ENCODE results near the gene EPHA8. TPM values are rescaled to one million over a fixed set of nuclear protein-coding genes. Genes with fewer than 3 reads are reported as not detected.

The EPHA8 gene
- polyA plus RNA-seq, result under 1 TPM; 0.01 to 0.06 TPM

DNA sequence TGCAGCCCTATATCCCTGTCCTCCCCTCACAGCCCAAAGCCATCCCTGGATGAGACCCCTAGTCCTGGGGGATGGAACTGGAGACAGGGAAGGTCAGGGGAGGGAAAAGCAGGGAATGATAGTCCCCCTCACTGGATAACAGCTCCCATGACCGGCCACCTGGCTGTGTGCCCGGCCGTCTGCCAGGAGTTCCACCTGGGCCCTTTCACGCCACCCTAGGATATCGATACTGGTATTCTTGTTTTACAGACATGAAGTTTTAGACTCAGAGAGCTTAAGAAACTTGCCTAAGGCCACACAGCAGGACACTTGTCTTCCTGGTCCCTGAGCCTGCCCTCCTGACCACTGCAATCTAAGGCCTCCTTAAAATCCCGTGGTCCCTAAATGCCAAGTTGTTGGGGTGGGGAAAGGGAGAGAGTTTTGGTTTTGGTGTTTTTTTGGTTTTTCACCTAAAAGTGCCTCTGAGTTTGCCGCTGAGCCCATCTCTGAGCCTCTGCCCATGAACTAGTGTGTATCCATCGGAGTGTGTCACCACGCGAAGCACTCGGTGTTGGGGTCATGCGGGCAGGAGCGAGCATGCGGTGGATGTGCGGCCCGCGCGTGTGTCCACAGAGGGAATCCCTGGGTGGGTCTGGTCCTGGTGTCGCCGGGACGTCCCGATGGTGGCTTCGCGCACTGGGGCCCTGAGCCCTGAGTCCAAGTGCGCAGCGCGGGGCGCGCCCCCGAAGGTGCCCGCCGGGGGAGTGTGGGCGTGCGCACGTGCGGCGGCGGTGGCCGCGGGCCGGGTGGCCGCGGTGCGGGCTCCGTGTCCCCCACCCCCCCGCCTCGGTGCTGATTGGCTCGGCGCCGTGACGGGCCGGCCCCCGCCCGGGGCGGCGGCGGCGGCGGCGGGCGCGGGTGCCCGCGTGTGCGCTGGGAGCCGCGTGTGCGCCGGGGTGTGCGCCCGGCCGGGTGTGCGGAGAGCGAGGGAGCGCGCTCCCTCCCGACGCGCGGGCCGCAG lies at the start of gene EPHA8:
Gene EPHA8, plus strand, starts transcription at position 906 of the 1,000 bp plus-strand sequence. CDS start 147 bp downstream, outside the sequence.
- H3K27me3 ChIP-seq (ENCODE audit: control insufficient read depth in 1 of 2, insufficient read depth in 2 of 2, low read length in 2 of 2), result peaks cover 3 to 11% of the 10 kb centered on the region in 2 donors
- peaks cover 0 to 4% of the 10 kb centered on the region in 2 donors for H3K4me1 ChIP-seq (ENCODE audit: control insufficient read depth in 2 of 2, insufficient read depth in 2 of 2, low read length in 1 of 2)
- no peaks in the 10 kb centered on the region for H3K36me3 ChIP-seq (ENCODE audit: control insufficient read depth in 2 of 2, insufficient read depth in 2 of 2, low read length in 1 of 2)
- H3K4me3 ChIP-seq (ENCODE audit: low read depth in 1 of 2, low read length in 2 of 2), result peak within 1 kb of the TSS in 1 of 2 donors; percentile 37
- no peak within 1 kb of the TSS for H3K27ac ChIP-seq (ENCODE audit: low read depth in 2 of 2, low read length in 1 of 2)
- H3K9me3 ChIP-seq (ENCODE audit: control insufficient read depth in 2 of 2, insufficient read depth in 1 of 2, low read depth in 1 of 2, low read length in 1 of 2), result peaks cover 0 to 4% of the 10 kb centered on the region in 2 donors
- 7 to 8% methylated on average over 53 to 81 of the region's 81 CpGs for WGBS, 2 donors

DNA sequence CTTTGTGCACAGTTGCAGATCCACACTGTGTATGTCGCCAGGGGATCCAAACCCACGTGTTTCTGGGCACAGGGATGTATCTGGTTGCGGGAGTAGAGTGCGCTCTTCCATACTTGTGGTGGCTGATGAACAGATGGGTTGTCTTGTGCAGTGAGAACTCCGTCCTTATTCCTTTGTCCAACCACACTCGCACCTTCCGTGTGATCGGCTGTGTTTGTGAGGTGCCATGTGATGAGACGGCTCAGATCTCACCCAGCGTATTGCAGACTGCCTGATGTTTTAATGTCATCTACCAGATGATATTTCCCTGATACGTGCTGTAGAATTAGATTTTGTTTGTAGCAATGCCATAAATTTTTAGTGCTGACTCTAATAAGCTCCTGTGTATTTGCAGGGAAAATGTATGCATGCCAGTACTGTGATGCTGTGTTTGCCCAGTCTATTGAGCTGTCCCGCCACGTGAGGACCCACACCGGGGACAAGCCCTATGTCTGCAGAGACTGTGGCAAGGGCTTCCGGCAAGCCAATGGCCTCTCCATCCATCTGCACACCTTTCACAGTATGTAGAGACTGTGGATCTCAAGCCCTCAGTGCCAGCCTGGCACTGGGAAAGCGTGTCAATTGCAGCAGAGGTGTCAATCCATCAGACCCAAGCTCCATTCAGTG lies 46.2 kb upstream of the EPHA8 start:
- 96% methylated on average over 16 of the region's 16 CpGs for WGBS, 2 donors
- Histone ChIP-seq H3K9me3 (ENCODE audit: control insufficient read depth in 2 of 2, insufficient read depth in 1 of 2, low read depth in 1 of 2, low read length in 1 of 2) (no peaks in the 10 kb centered on the region), H3K36me3 (ENCODE audit: control insufficient read depth in 2 of 2, insufficient read depth in 2 of 2, low read length in 1 of 2) (peaks cover 40 to 55% of the 10 kb centered on the region in 2 donors)

DNA sequence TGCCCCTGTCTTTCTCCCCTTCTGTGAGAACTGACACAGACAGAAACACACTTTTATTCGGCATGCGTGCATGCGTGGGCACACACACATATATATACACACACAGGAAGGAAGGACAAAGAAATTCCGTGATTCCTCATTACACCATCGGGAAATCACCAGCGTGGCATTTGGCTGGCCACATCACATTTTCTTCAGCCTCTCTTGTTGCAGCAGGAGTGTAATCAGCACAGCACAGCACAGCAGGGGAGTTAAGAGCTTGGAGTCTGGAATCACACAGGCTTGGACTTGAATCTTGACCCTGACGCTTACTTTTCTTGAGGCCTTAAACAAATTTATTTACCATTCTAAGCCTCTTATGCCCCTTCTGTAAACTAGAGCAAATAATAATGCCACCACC lies 45.3 kb upstream of the EPHA8 start:
- Histone ChIP-seq H3K27me3 (ENCODE audit: control insufficient read depth in 1 of 2, insufficient read depth in 2 of 2, low read length in 2 of 2) (no peaks in the 10 kb centered on the region), H3K27ac (ENCODE audit: low read depth in 2 of 2, low read length in 1 of 2) (no peak overlapping the region), H3K4me3 (ENCODE audit: low read depth in 1 of 2, low read length in 2 of 2) (no peak overlapping the region), H3K36me3 (ENCODE audit: control insufficient read depth in 2 of 2, insufficient read depth in 2 of 2, low read length in 1 of 2) (peaks cover 37 to 52% of the 10 kb centered on the region in 2 donors), H3K4me1 (ENCODE audit: control insufficient read depth in 2 of 2, insufficient read depth in 2 of 2, low read length in 1 of 2) (no peaks in the 10 kb centered on the region), H3K9me3 (ENCODE audit: control insufficient read depth in 2 of 2, insufficient read depth in 1 of 2, low read depth in 1 of 2, low read length in 1 of 2) (no peaks in the 10 kb centered on the region)
- WGBS, 2 donors, result 78 to 83% methylated on average over 7 of the region's 7 CpGs

More for the DNA sequence above, 46.2 kb upstream of the EPHA8 start:
- H3K27me3 ChIP-seq (ENCODE audit: control insufficient read depth in 1 of 2, insufficient read depth in 2 of 2, low read length in 2 of 2), result no peaks in the 10 kb centered on the region
- H3K4me3 ChIP-seq (ENCODE audit: low read depth in 1 of 2, low read length in 2 of 2), result no peak overlapping the region
- H3K27ac ChIP-seq (ENCODE audit: low read depth in 2 of 2, low read length in 1 of 2), result no peak overlapping the region
- no peaks in the 10 kb centered on the region for H3K4me1 ChIP-seq (ENCODE audit: control insufficient read depth in 2 of 2, insufficient read depth in 2 of 2, low read length in 1 of 2)

DNA sequence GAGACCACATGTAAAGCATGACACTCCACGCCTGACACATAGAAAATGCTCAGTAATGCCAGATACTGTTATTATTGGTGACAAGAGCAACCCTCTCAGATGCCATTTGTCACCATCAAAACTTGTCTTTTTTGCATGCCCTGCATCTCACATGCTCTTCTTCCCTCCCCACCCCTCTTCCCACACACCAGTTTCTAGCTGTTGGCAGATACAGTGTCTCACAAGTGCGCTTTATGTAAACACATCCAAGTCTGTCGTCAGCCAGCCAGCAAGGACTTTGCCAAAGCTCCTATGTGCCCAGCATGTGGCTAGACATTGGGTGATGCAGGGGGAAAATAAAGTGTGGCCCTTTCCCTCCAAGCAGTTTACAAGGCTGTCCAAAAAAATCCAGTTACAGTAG lies 44.9 kb upstream of the EPHA8 start:
- H3K4me1 ChIP-seq (ENCODE audit: control insufficient read depth in 2 of 2, insufficient read depth in 2 of 2, low read length in 1 of 2), result no peaks in the 10 kb centered on the region
- no peaks in the 10 kb centered on the region for H3K9me3 ChIP-seq (ENCODE audit: control insufficient read depth in 2 of 2, insufficient read depth in 1 of 2, low read depth in 1 of 2, low read length in 1 of 2)
- no peaks in the 10 kb centered on the region for H3K27me3 ChIP-seq (ENCODE audit: control insufficient read depth in 1 of 2, insufficient read depth in 2 of 2, low read length in 2 of 2)
- WGBS, 2 donors, result 77 to 78% methylated on average over 3 of the region's 3 CpGs
- H3K27ac ChIP-seq (ENCODE audit: low read depth in 2 of 2, low read length in 1 of 2), result no peak overlapping the region
- H3K4me3 ChIP-seq (ENCODE audit: low read depth in 1 of 2, low read length in 2 of 2), result no peak overlapping the region
- H3K36me3 ChIP-seq (ENCODE audit: control insufficient read depth in 2 of 2, insufficient read depth in 2 of 2, low read length in 1 of 2), result peaks cover 35 to 52% of the 10 kb centered on the region in 2 donors

DNA sequence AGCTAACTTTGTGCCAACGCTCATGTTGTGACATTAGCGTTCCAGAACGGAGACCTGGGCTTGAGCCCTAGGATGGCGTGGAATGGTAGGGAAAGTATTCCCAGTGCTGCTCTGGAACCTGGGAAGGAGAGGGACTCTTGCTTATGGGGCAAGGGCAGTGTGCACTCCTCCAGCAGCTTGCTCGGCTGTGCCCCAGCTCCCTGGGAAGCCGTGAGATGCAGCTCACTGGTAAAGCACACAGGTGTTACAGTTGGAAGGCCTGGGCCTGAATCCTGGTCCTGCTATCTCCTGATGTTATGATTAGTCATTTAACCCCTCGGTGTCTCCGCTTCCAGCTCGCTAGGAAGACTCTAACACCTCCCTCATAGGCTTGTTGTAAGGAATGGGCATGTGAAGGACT lies 42.4 kb upstream of the EPHA8 start:
- Histone ChIP-seq H3K27ac (ENCODE audit: low read depth in 2 of 2, low read length in 1 of 2) (no peak overlapping the region), H3K4me3 (ENCODE audit: low read depth in 1 of 2, low read length in 2 of 2) (no peak overlapping the region)
- 83 to 96% methylated on average over 9 of the region's 9 CpGs for WGBS, 2 donors

DNA sequence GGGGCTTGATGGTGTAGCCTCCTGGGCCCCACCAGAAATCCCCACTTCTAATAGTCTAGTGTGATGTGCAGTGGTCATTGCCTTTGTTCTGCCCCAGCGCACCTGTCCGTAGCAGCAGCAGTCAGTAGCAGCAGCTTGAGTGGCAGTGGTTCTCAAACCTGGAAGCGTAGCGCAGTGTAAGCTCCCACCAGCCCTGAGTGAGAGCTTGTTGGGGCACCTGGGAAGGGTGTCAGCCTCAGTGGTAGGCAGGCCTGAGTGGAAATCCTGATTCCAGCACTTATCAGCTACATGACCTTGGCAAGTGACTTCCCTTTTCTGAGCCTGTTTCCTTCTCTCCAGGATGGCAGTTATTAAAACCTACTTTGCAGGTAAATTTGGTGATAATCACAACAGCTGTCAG lies 41.6 kb upstream of the EPHA8 start:
- WGBS, 2 donors, result 86 to 96% methylated on average over 4 of the region's 4 CpGs
- Histone ChIP-seq H3K27me3 (ENCODE audit: control insufficient read depth in 1 of 2, insufficient read depth in 2 of 2, low read length in 2 of 2) (no peaks in the 10 kb centered on the region), H3K4me1 (ENCODE audit: control insufficient read depth in 2 of 2, insufficient read depth in 2 of 2, low read length in 1 of 2) (no peaks in the 10 kb centered on the region), H3K27ac (ENCODE audit: low read depth in 2 of 2, low read length in 1 of 2) (no peak overlapping the region), H3K9me3 (ENCODE audit: control insufficient read depth in 2 of 2, insufficient read depth in 1 of 2, low read depth in 1 of 2, low read length in 1 of 2) (no peaks in the 10 kb centered on the region), H3K4me3 (ENCODE audit: low read depth in 1 of 2, low read length in 2 of 2) (no peak overlapping the region), H3K36me3 (ENCODE audit: control insufficient read depth in 2 of 2, insufficient read depth in 2 of 2, low read length in 1 of 2) (peaks cover 41 to 64% of the 10 kb centered on the region in 2 donors)

More for the DNA sequence above, 42.4 kb upstream of the EPHA8 start:
- Histone ChIP-seq H3K9me3 (ENCODE audit: control insufficient read depth in 2 of 2, insufficient read depth in 1 of 2, low read depth in 1 of 2, low read length in 1 of 2) (no peaks in the 10 kb centered on the region), H3K36me3 (ENCODE audit: control insufficient read depth in 2 of 2, insufficient read depth in 2 of 2, low read length in 1 of 2) (peaks cover 35 to 64% of the 10 kb centered on the region in 2 donors), H3K4me1 (ENCODE audit: control insufficient read depth in 2 of 2, insufficient read depth in 2 of 2, low read length in 1 of 2) (no peaks in the 10 kb centered on the region), H3K27me3 (ENCODE audit: control insufficient read depth in 1 of 2, insufficient read depth in 2 of 2, low read length in 2 of 2) (no peaks in the 10 kb centered on the region)

DNA sequence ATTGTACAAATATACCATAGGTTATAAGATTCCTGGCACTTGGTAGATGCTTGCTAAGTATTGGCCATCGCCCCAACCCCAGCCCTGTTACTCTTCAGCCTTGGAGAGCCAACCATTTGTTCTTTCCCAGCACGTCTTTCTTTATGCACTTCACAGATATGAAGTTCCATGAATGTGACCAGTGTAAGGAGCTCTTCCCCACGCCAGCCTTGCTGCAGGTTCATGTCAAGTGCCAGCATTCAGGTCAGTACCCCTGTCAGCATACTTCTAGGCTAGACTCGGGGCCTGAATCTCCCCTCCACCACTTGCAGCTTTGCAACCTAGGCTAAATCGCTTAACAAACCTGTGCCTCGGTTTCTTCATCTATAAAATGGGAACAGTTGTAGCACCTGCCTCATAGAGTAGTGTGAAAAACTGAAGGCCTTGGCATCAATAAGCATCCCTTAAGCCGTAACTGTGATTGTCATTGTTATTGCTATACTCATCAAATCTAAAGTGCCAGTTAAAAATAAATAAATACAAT lies 41.0 kb upstream of the EPHA8 start:
- Histone ChIP-seq H3K27me3 (ENCODE audit: control insufficient read depth in 1 of 2, insufficient read depth in 2 of 2, low read length in 2 of 2) (no peaks in the 10 kb centered on the region), H3K27ac (ENCODE audit: low read depth in 2 of 2, low read length in 1 of 2) (no peak overlapping the region), H3K4me1 (ENCODE audit: control insufficient read depth in 2 of 2, insufficient read depth in 2 of 2, low read length in 1 of 2) (no peaks in the 10 kb centered on the region), H3K4me3 (ENCODE audit: low read depth in 1 of 2, low read length in 2 of 2) (no peak overlapping the region), H3K36me3 (ENCODE audit: control insufficient read depth in 2 of 2, insufficient read depth in 2 of 2, low read length in 1 of 2) (peaks cover 41 to 63% of the 10 kb centered on the region in 2 donors), H3K9me3 (ENCODE audit: control insufficient read depth in 2 of 2, insufficient read depth in 1 of 2, low read depth in 1 of 2, low read length in 1 of 2) (no peaks in the 10 kb centered on the region)
- 91 to 95% methylated on average over 7 of the region's 7 CpGs for WGBS, 2 donors

DNA sequence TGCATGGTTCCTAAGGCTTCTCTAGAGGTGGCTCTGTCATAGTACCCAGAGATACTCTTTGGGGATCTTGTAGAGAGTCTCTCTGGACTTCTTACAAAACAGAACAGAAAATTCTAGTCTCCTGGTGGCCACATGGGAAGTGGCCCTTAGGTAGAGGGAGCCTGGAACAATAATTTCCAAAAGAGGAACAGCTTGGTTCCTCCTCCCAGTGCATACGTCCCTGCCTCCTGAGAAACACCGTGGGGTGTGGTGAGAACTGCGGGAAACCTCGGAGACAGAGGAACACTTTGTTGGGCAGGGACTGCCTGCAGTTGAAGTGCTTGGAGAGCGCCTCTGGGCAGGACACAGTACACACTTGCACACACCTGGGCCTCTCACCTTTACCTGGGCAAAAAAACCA lies 38.8 kb upstream of the EPHA8 start:
- Histone ChIP-seq H3K36me3 (ENCODE audit: control insufficient read depth in 2 of 2, insufficient read depth in 2 of 2, low read length in 1 of 2) (peaks cover 39 to 58% of the 10 kb centered on the region in 2 donors), H3K27me3 (ENCODE audit: control insufficient read depth in 1 of 2, insufficient read depth in 2 of 2, low read length in 2 of 2) (no peaks in the 10 kb centered on the region), H3K4me1 (ENCODE audit: control insufficient read depth in 2 of 2, insufficient read depth in 2 of 2, low read length in 1 of 2) (no peaks in the 10 kb centered on the region), H3K27ac (ENCODE audit: low read depth in 2 of 2, low read length in 1 of 2) (no peak overlapping the region), H3K4me3 (ENCODE audit: low read depth in 1 of 2, low read length in 2 of 2) (no peak overlapping the region), H3K9me3 (ENCODE audit: control insufficient read depth in 2 of 2, insufficient read depth in 1 of 2, low read depth in 1 of 2, low read length in 1 of 2) (no peaks in the 10 kb centered on the region)
- 87 to 91% methylated on average over 5 of the region's 5 CpGs for WGBS, 2 donors

DNA sequence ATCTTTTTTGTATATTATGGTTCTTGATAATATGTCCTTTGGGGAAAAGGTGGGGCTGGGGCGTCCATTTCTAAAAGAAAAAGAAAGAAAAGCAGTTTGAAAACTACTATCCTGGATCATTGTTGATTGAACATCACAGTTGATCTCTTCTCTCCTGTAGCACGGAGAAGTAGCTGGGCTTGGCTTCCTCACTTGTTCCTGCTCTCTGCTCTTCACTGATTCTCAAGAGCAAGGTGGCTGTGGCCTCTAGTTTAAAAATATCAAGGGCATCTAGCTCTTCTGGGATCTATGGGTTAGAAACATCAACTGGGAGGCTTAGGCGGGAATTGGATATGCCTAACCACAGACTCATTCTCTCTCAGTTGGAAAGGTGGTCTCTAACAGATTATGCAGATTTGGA lies 38.1 kb upstream of the EPHA8 start:
- H3K27me3 ChIP-seq (ENCODE audit: control insufficient read depth in 1 of 2, insufficient read depth in 2 of 2, low read length in 2 of 2), result no peaks in the 10 kb centered on the region
- no peak overlapping the region for H3K27ac ChIP-seq (ENCODE audit: low read depth in 2 of 2, low read length in 1 of 2)
- WGBS, 2 donors, result 87 to 88% methylated on average over 3 of the region's 3 CpGs
- peaks cover 33 to 54% of the 10 kb centered on the region in 2 donors for H3K36me3 ChIP-seq (ENCODE audit: control insufficient read depth in 2 of 2, insufficient read depth in 2 of 2, low read length in 1 of 2)
- H3K4me3 ChIP-seq (ENCODE audit: low read depth in 1 of 2, low read length in 2 of 2), result no peak overlapping the region
- no peaks in the 10 kb centered on the region for H3K9me3 ChIP-seq (ENCODE audit: control insufficient read depth in 2 of 2, insufficient read depth in 1 of 2, low read depth in 1 of 2, low read length in 1 of 2)
- H3K4me1 ChIP-seq (ENCODE audit: control insufficient read depth in 2 of 2, insufficient read depth in 2 of 2, low read length in 1 of 2), result no peaks in the 10 kb centered on the region

All from esophagus (tissue), 2 donors.